ENCODE data around the gene RGP1. TPM values are rescaled to one million over a fixed set of nuclear protein-coding genes. Genes with fewer than 3 reads are reported as not detected.

Gene RGP1
- total RNA-seq, 1 experiment from 2014 or later, result 25.1 TPM

- DNase-seq, result peak in 1 of 2 experiments; percentile 34
These were observed 41.6 kb downstream of the RGP1 start for GRCh38 chr9:35790385-35791296.

GRCh38 chr9:35791297-35791921 lies 42.3 kb downstream of the RGP1 start, which contains the start of gene NPR2:
NPR2 (plus strand) TSS chr9:35791591; CDS start chr9:35792409, 818 bp downstream.
- Histone ChIP-seq H4K20me1 (ENCODE audit: insufficient read depth) (no peaks in the 10 kb centered on the region), H3K4me3 (no peak within 1 kb of the TSS), H3F3A (ENCODE audit: insufficient read depth, low read depth) (peaks cover 4% of the 10 kb centered on the region; the same call in 1 of the 2 replicates), H3K36me3 (ENCODE audit: low read depth) (no peaks in the 10 kb centered on the region), H3K4me2 (no peak within 1 kb of the TSS), H3K4me1 (replicated peaks; ENCODE audit: insufficient read depth) (0 out of 2 replicates have a peak, but pooled peaks cover 7% of the 10 kb centered on the region), H3K27me3 (ENCODE audit: insufficient read depth, low read depth) (no peaks in the 10 kb centered on the region), H2AFZ (no peak within 1 kb of the TSS), H3K9me2 (ENCODE audit: insufficient read depth) (no peaks in the 10 kb centered on the region), H3K79me2 (ENCODE audit: low read depth) (no peaks in the 10 kb centered on the region), H3K27ac (no peak within 1 kb of the TSS), H3K9me3 (ENCODE audit: insufficient read depth, low read depth) (no peaks in the 10 kb centered on the region)
- BruUV-seq (replicated peaks), result no TSS peak
- POLR2A ChIA-PET (ENCODE audit: unreplicated experiment), result no interaction called here
- intact Hi-C loops (cut with micrococcal nuclease; ENCODE audit: unreplicated experiment), result no loop called here
- DNase-seq, result no peak
- CTCF ChIA-PET, result no interaction called here
- no peak for TF ChIP-seq EZH2 (IDR thresholded peaks at IDR 0.05; ENCODE audit: low read depth)
- no peak for TF ChIP-seq CTCF (conservative IDR thresholded peaks at IDR 0.05)

More at GRCh38 chr9:35790385-35791296, 41.6 kb downstream of the RGP1 start:
- H3K79me2 ChIP-seq (ENCODE audit: low read depth), result no peaks in the 10 kb centered on the region
- ChIA-PET POLR2A (ENCODE audit: unreplicated experiment) (no interaction called here), CTCF (interaction anchor here (0.6 to 1.2 kb wide), 5 partner anchors 22 to 393 kb away, joined by 3 to 13 read pairs (median 4); partner anchors contain the start of gene SPAG8)
- H4K20me1 ChIP-seq (ENCODE audit: insufficient read depth), result no peaks in the 10 kb centered on the region
- peaks cover 4% of the 10 kb centered on the region; the same call in 1 of the 2 replicates for H3F3A ChIP-seq (ENCODE audit: insufficient read depth, low read depth)
- no peak overlapping the region for H3K4me3 ChIP-seq
- no peaks in the 10 kb centered on the region for H3K27me3 ChIP-seq (ENCODE audit: insufficient read depth, low read depth)
- H3K27ac ChIP-seq, result no peak overlapping the region
- intact Hi-C loops (cut with micrococcal nuclease; ENCODE audit: unreplicated experiment), result loop anchor here (1.0 kb wide), 2 partner anchors 92 to 233 kb away; no protein-coding TSS in a partner anchor
- H3K9me2 ChIP-seq (ENCODE audit: insufficient read depth), result no peaks in the 10 kb centered on the region
- BruUV-seq (replicated peaks), result no TSS peak
- no peak overlapping the region for H2AFZ ChIP-seq
- H3K9me3 ChIP-seq (ENCODE audit: insufficient read depth, low read depth), result no peaks in the 10 kb centered on the region
- H3K4me1 ChIP-seq (replicated peaks; ENCODE audit: insufficient read depth), result 0 out of 2 replicates have a peak, but pooled peaks cover 4% of the 10 kb centered on the region
- no peaks in the 10 kb centered on the region for H3K36me3 ChIP-seq (ENCODE audit: low read depth)
- no peak overlapping the region for H3K4me2 ChIP-seq
- TF ChIP-seq CTCF (conservative IDR thresholded peaks at IDR 0.05) (peak; percentile 80), EZH2 (IDR thresholded peaks at IDR 0.05; ENCODE audit: low read depth) (no peak)

GRCh38 chr9:35792024-35792813 lies 43.1 kb downstream of the RGP1 start:
- ChIA-PET POLR2A (ENCODE audit: unreplicated experiment) (no interaction called here), CTCF (no interaction called here)
- H3K4me3 ChIP-seq, result no peak overlapping the region
- H3K4me1 ChIP-seq (replicated peaks; ENCODE audit: insufficient read depth), result 0 out of 2 replicates have a peak, but pooled peaks cover 7% of the 10 kb centered on the region
- no peak overlapping the region for H3K4me2 ChIP-seq
- no peaks in the 10 kb centered on the region for H3K27me3 ChIP-seq (ENCODE audit: insufficient read depth, low read depth)
- no peaks in the 10 kb centered on the region for H3K79me2 ChIP-seq (ENCODE audit: low read depth)
- intact Hi-C loops (cut with micrococcal nuclease; ENCODE audit: unreplicated experiment), result no loop called here
- H4K20me1 ChIP-seq (ENCODE audit: insufficient read depth), result no peaks in the 10 kb centered on the region
- no peak overlapping the region for H2AFZ ChIP-seq
- no TSS peak for BruUV-seq (replicated peaks)
- no peak overlapping the region for H3K27ac ChIP-seq
- TF ChIP-seq EZH2 (IDR thresholded peaks at IDR 0.05; ENCODE audit: low read depth) (no peak), CTCF (conservative IDR thresholded peaks at IDR 0.05) (no peak)
- H3K9me3 ChIP-seq (ENCODE audit: insufficient read depth, low read depth), result no peaks in the 10 kb centered on the region
- H3K36me3 ChIP-seq (ENCODE audit: low read depth), result no peaks in the 10 kb centered on the region
- no peaks in the 10 kb centered on the region for H3K9me2 ChIP-seq (ENCODE audit: insufficient read depth)
- peaks cover 4% of the 10 kb centered on the region; the same call in 1 of the 2 replicates for H3F3A ChIP-seq (ENCODE audit: insufficient read depth, low read depth)
- DNase-seq, result no peak
